Measurements from ENCODE around the gene PPP2R5E. TPM values are rescaled to one million over a fixed set of nuclear protein-coding genes. Genes with fewer than 3 reads are reported as not detected.
A peak's percentile ranks its signal among the peaks of the same experiment; 100 is the strongest.

Gene PPP2R5E
- polyA plus RNA-seq, 3 donors = 8.9 to 26.3 (median 15.1) TPM

DNA sequence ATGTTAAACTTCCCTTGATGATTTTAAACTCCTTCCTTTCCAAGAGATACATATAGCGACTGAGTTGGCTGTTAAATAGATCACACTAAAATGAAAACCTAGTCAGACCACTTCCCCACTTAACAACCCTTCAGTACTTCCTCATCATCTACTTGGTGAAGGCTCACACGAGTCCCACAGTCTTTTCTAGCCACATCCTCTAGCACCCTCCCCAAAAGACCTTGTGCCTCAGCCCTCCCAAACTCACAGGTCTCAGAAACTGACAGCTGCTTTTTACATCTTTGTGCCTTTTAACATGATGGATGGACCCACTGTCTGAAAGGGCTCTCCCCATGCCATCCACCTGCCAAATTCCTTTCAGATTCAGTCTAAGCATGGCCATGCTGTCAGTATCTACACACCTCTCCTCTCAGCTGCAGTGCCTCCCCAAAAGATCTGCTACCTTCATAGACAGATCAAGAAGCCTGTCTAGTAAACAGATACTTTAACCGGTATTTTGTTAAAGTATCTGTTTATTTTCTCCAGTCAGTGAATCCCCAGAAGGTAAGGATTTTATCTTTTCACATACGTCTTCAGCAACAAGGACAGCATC is 159.3 kb downstream of the PPP2R5E start:
- H3K36me3 ChIP-seq (replicated peaks in 1 of 2; ENCODE audit: control insufficient read depth in 1 of 2, insufficient read depth in 2 of 2, low read length in 2 of 2) = peaks cover 66 to 92% of the 10 kb centered on the region in 2 donors
- H3K4me1 ChIP-seq (ENCODE audit: control insufficient read depth in 1 of 2, insufficient read depth in 2 of 2, low read length in 2 of 2) = no peaks in the 10 kb centered on the region

GRCh38 chr14:63378444-63378843 is 164.7 kb downstream of the PPP2R5E start:
- no peak for TF ChIP-seq CTCF (IDR thresholded peaks at IDR 0.05)
- intact Hi-C loops (cut with micrococcal nuclease) = no loop called here
- no peak overlapping the region for H2AFZ ChIP-seq (ENCODE audit: insufficient read depth, low read depth, low read length, poor library complexity, severe bottlenecking)
- H4K20me1 ChIP-seq (ENCODE audit: insufficient read depth, low read length) = no peaks in the 10 kb centered on the region
- H3K36me3 ChIP-seq (replicated peaks in 1 of 2; ENCODE audit: control insufficient read depth in 1 of 2, insufficient read depth in 2 of 2, low read length in 2 of 2) = peaks cover 49 to 88% of the 10 kb centered on the region in 2 donors
- H3K9me3 ChIP-seq (replicated peaks in 1 of 2; ENCODE audit: control insufficient read depth in 1 of 2, insufficient read depth in 1 of 2, low read length in 2 of 2) = no peaks in the 10 kb centered on the region
- Mint-ChIP-seq H3K4me3 (no peak overlapping the region), H3K4me1 (peaks cover 6% of the 10 kb centered on the region), H3K9me3 (peaks cover 0 to 2% (median 0%) of the 10 kb centered on the region in 7 donors), H3K27me3 (ENCODE audit: low read depth in 3 of 3) (no peaks in the 10 kb centered on the region), H3K36me3 (peaks cover 58 to 76% of the 10 kb centered on the region in 2 donors), H3K27ac (no peak overlapping the region)
- H3K27me3 ChIP-seq (ENCODE audit: control insufficient read depth in 2 of 2, insufficient read depth in 2 of 2, low read length in 2 of 2) = no peaks in the 10 kb centered on the region
- DNase-seq = no peak
- no CpG with 5 or more reads among the region's 2 CpGs for WGBS (ENCODE audit: insufficient coverage)
- no peak overlapping the region for H3K9ac ChIP-seq (ENCODE audit: insufficient read depth, low read length, poor library complexity, severe bottlenecking)
- H3K79me2 ChIP-seq (ENCODE audit: insufficient read depth, low read length) = no peaks in the 10 kb centered on the region
- H3K4me2 ChIP-seq (replicated peaks; ENCODE audit: extremely low read depth, low read length, poor library complexity, severe bottlenecking) = no peak overlapping the region
- H3K4me1 ChIP-seq (ENCODE audit: control insufficient read depth in 1 of 2, insufficient read depth in 2 of 2, low read length in 2 of 2) = no peaks in the 10 kb centered on the region
- no peak overlapping the region for H3K4me3 ChIP-seq (replicated peaks in 1 of 3; ENCODE audit: low read depth in 2 of 3, low read length in 3 of 3)
- no peak overlapping the region for H3K27ac ChIP-seq (ENCODE audit: low read depth in 1 of 2, low read length in 2 of 2)

More for the DNA sequence above, 159.3 kb downstream of the PPP2R5E start:
- Mint-ChIP-seq H3K27ac (peak overlapping the region in 2 of 7 donors; percentile 56 to 79), H3K36me3 (peaks cover 74 to 90% of the 10 kb centered on the region in 2 donors), H3K4me3 (no peak overlapping the region), H3K27me3 (ENCODE audit: low read depth in 3 of 3) (no peaks in the 10 kb centered on the region), H3K9me3 (peaks cover 0 to 2% (median 0%) of the 10 kb centered on the region in 7 donors), H3K4me1 (peaks cover 3% of the 10 kb centered on the region)
- no peak for DNase-seq
- no peak overlapping the region for H3K4me2 ChIP-seq (replicated peaks; ENCODE audit: extremely low read depth, low read length, poor library complexity, severe bottlenecking)
- H3K27ac ChIP-seq (ENCODE audit: low read depth in 1 of 2, low read length in 2 of 2) = peak overlapping the region in 1 of 2 donors; percentile 9
- H4K20me1 ChIP-seq (ENCODE audit: insufficient read depth, low read length) = no peaks in the 10 kb centered on the region
- H3K9me3 ChIP-seq (replicated peaks in 1 of 2; ENCODE audit: control insufficient read depth in 1 of 2, insufficient read depth in 1 of 2, low read length in 2 of 2) = no peaks in the 10 kb centered on the region
- TF ChIP-seq CTCF (IDR thresholded peaks at IDR 0.05) = no peak
- no peak overlapping the region for H3K4me3 ChIP-seq (replicated peaks in 1 of 3; ENCODE audit: low read depth in 2 of 3, low read length in 3 of 3)
- H3K27me3 ChIP-seq (ENCODE audit: control insufficient read depth in 2 of 2, insufficient read depth in 2 of 2, low read length in 2 of 2) = no peaks in the 10 kb centered on the region
- WGBS (ENCODE audit: insufficient coverage) = 50% methylated on average over 2 of the region's 4 CpGs
- intact Hi-C loops (cut with micrococcal nuclease) = no loop called here
- no peak overlapping the region for H2AFZ ChIP-seq (ENCODE audit: insufficient read depth, low read depth, low read length, poor library complexity, severe bottlenecking)
- no peaks in the 10 kb centered on the region for H3K79me2 ChIP-seq (ENCODE audit: insufficient read depth, low read length)
- no peak overlapping the region for H3K9ac ChIP-seq (ENCODE audit: insufficient read depth, low read length, poor library complexity, severe bottlenecking)
